NB4 (cell line): ENCODE results near the gene SRSF9.

Source experiments
- DNase-seq: peaks from one replicate; pipeline ENCODE4 v3.0.0; 2010; ENCODE audit warnings: low read depth
- H3K4me3 ChIP-seq: one replicate; pipeline ENCODE4 v1.5.1; 2011; ENCODE audit warnings: mild to moderate bottlenecking, low read depth, low read length, moderate library complexity
- MYC ChIP-seq: IDR thresholded peaks from 2 replicates; pipeline ENCODE4 v1.6.1; 2011; ENCODE audit warnings: low read depth, low read length
- POLR2A ChIP-seq: IDR thresholded peaks from 2 replicates; pipeline ENCODE4 v1.6.1; 2011; ENCODE audit warnings: mild to moderate bottlenecking; ENCODE audit not compliant: insufficient read length; ENCODE audit errors: extremely low read depth
- TF ChIP-seq, protein P1 (sequence below): IDR thresholded peaks from 2 replicates; pipeline ENCODE4 v1.6.1; 2011; ENCODE audit warnings: low read depth, low read length
- TF ChIP-seq, protein P2 (sequence below): IDR thresholded peaks from one replicate; pipeline ENCODE4 v1.5.1; 2012; ENCODE audit warnings: low read depth, low read length

SRSF9 gene

DNA sequence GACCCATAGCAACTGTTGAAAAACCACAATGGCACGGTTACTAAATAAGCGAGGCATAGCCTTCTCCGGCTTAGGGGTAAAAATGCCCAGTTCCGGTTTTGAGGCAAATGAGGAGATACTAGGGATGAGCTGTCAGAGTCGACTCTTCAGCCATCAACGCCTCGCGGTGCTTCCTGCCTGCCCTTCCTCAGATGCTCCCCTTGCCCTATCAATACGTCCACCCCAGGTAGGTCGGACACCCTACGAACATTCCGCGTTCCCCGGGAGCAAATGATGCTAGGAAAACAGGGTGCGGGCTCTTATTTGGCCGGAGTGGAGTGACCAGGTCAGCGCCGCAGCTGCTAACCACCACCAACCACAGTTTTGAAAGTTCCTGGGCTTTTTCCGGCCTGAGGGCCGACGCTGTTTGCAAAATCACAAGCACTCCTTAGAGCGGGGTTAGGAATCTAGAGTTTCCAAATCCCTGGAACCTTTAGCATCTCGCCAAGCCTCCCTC, 1.2 kb downstream of the SRSF9 start:
- peak; percentile 88 for DNase-seq
- peak overlapping the region; percentile 93 for H3K4me3 ChIP-seq
- no peak for TF ChIP-seq POLR2A

DNA sequence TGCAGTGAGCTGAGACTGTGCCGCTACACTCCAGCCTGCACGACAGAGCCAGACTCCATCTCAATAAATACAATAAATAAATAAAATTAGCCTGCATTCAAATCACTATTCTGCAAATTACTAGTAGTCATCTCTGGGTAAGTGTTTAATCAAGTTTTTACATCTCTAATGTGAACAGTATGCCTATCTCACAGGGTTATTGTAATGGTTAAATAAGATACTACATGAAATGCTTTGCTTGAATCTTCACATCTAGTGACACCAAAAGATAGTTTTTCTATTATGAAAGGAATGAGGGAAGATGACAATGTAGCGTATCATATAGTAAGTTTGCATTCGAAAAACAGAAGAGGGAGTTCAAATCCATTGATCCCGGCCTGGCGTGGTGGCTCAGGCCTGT, 2.1 kb downstream of the SRSF9 start:
- DNase-seq: no peak
- TF ChIP-seq, protein P1, sequence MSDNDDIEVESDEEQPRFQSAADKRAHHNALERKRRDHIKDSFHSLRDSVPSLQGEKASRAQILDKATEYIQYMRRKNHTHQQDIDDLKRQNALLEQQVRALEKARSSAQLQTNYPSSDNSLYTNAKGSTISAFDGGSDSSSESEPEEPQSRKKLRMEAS: no peak
- TF ChIP-seq MYC (no peak), POLR2A (no peak)
- TF ChIP-seq, protein P2, sequence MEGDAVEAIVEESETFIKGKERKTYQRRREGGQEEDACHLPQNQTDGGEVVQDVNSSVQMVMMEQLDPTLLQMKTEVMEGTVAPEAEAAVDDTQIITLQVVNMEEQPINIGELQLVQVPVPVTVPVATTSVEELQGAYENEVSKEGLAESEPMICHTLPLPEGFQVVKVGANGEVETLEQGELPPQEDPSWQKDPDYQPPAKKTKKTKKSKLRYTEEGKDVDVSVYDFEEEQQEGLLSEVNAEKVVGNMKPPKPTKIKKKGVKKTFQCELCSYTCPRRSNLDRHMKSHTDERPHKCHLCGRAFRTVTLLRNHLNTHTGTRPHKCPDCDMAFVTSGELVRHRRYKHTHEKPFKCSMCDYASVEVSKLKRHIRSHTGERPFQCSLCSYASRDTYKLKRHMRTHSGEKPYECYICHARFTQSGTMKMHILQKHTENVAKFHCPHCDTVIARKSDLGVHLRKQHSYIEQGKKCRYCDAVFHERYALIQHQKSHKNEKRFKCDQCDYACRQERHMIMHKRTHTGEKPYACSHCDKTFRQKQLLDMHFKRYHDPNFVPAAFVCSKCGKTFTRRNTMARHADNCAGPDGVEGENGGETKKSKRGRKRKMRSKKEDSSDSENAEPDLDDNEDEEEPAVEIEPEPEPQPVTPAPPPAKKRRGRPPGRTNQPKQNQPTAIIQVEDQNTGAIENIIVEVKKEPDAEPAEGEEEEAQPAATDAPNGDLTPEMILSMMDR: no peak
- H3K4me3 ChIP-seq: peak overlapping the region; percentile 93

DNA sequence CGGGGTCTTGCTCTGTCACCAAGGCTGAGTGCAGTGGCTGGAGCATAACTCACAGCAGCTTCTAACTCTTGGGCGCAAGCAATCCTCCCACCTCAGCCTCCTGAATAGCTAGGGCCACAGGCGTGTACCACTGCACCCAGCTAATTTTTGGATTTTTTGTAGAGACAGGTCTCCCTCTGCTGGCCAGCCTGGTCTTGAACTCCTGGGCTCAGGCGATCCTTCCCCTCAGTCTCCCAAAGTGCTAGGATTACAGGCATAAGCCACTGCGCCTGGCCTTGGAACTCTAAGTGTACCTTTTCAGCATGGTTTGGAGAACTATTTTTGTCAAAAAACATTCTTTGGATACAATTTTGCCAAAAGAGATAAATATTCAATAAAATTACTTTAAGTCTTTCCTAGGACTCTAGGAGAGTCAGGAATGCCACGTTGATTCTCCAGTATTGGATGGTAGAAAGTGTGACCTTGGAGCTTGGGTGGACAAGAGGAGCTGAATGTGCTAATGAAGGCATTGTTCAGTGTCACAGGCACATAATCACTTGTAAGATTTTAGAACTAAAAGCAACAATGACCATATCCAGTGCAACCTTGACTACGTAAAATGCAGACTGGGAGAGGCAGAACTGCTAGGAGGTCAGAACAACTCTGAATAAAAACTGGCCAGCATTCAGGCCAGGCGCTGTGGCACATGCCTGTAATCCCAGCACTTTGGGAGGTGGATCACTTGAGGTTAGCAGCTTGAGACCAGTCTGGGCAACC, 2.8 kb downstream of the SRSF9 start:
- TF ChIP-seq, protein P2: peak; percentile 64
- no peak for TF ChIP-seq MYC
- DNase-seq: peak; percentile 78
- peak overlapping the region; percentile 93 for H3K4me3 ChIP-seq

DNA sequence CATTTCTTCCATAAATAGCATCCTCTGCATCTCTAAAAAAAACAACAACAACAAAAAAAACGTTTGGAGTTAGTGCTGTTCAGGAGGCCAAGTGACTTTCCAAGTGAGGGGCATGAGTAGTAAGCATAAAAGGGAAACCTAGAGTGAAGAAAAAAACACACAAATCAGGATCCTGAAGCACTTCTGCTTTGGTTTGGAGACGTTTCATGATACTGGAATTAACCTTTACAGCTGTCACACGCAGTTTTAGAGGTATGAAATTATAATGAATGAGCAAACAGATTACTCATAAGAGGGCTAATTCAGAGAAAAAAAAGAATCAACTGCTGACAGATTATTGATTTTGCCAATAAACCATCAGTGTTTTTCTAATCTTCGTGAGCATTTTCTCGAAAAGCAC, 3.8 kb downstream of the SRSF9 start:
- DNase-seq: no peak
- TF ChIP-seq, protein P2: no peak
- no peak for TF ChIP-seq POLR2A
- TF ChIP-seq MYC: no peak
- TF ChIP-seq, protein P1: no peak

DNA sequence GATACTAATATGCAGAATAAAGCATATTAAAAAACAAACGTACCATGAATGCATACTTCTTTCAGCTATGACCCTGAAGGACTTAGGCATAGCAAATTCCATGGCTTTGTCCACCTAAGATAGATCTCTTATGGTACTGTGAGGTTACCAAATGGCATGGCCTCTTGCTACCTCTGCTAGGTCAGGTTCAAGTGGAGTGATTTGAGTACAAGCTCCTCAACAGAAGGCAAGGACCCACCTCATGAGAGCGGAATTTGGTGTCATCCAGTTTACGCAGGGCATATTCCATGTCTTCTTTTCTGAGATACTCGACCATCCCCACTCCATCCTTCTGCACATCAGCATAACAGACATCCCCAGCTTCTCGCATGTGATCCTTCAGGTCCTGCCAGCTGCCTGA, 5.8 kb downstream of the SRSF9 start:
- no peak for DNase-seq
- TF ChIP-seq, protein P2: no peak
- TF ChIP-seq POLR2A (no peak), MYC (no peak)
- TF ChIP-seq, protein P1: no peak
- H3K4me3 ChIP-seq: no peak overlapping the region

More for the DNA sequence above, 3.8 kb downstream of the SRSF9 start:
- no peak overlapping the region for H3K4me3 ChIP-seq

DNA sequence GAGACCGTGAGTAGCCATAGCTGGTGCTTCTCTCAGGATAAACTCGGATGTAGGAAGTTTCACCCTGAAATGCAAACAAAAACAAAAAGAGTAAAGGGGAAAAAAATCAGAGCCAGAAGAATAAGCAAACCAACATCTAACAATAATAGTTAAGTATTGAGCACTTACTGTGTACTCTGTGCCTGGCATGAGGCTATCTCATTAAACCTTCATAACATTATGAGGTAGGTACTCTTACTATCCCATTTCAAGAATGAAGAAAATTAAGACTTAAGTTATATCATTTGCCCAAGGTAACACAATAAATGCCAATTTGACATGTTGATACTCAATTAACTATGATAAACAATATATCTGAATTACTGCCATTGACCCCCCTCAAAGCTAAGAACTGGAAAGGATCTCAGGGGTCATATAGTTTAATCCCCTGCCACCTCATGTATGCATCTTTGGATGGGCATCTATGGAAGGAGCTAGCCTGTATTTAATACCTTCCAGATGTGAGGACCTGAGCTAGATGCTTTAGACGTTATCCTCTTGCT, 7.4 kb downstream of the SRSF9 start:
- H3K4me3 ChIP-seq: no peak overlapping the region
- no peak for DNase-seq
- TF ChIP-seq POLR2A: no peak
- TF ChIP-seq, protein P2: no peak
- TF ChIP-seq, protein P1: no peak
- no peak for TF ChIP-seq MYC
